HG03135 (cell line): ENCODE results near the gene PLXDC2.

Source experiments
- ATAC-seq: cut with Tn5 transposase; IDR thresholded peaks from one replicate; pipeline ENCODE4 v1.9.1; 2021; ENCODE audit warnings: mild to moderate bottlenecking, moderate library complexity; ENCODE audit not compliant: unreplicated experiment

PLXDC2 gene

GRCh38 chr10:20247454-20247853 is 431.2 kb downstream of the PLXDC2 start:
- ATAC-seq = no peak

DNA sequence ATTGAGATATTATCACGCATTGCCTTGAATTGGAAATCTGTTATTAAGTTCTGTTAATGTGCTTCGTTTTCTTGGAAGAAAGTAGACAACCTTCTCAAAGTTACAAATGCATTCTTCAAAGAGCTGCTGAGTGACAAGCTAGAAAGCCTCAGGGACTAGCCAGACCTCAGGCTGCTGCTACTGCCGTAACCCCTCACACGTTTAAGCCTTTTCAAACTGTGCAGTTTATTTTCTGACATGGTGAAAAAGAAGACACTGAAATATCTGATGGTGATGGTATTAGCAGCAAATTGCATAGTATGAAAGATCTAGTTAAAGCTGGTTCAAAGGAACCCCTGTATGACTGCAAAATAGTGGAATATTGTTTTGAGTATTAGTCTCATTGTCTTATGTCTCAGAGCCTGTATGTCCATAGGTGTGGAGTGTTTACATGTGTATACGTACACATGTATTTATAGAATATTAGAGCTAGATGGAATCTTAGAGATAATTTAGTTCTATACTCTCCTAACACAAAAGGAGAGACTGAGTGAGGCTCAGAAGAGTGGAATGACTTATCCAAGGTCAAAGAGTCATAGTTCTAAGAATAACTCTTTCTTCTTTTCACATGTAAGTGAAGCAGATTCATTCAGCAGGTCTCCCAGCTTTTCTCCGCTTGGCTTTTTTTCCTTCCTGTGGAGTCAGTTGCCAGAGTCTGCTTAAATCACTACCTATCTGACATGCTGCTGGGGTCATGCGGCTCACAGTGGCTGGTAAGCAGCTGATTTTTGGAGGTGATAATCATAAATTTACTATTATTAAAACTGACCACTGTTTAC is 431.9 kb downstream of the PLXDC2 start:
- ATAC-seq = no peak

- ATAC-seq = no peak
Measured at GRCh38 chr10:20254078-20254477, 437.8 kb downstream of the PLXDC2 start.

GRCh38 chr10:20254497-20254896 is 438.3 kb downstream of the PLXDC2 start:
- ATAC-seq = no peak

DNA sequence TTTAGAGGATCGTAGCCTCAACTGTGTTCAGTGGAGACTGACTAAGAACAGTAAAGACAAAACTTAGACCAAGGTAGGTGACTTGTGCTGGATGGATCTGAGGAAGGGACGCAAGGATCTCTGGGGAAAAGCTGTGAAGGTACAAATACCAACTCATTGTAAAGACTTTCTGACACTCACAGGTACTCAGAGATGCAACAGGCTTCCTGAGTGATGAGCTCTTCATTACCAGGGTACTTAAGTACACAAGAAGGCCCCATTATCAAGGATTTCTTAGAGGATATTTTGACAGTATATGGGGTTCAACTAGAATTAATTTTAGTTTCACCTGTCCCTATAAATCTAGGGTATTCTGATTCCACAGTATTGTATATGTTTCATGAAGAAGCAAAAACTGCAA is 440.7 kb downstream of the PLXDC2 start:
- no peak for ATAC-seq

- no peak for ATAC-seq
Measured at GRCh38 chr10:20257422-20257821, 441.2 kb downstream of the PLXDC2 start.

GRCh38 chr10:20265146-20265545 is 448.9 kb downstream of the PLXDC2 start:
- ATAC-seq = no peak

- ATAC-seq = no peak
Measured at GRCh38 chr10:20267734-20268133, 451.5 kb downstream of the PLXDC2 start.

DNA sequence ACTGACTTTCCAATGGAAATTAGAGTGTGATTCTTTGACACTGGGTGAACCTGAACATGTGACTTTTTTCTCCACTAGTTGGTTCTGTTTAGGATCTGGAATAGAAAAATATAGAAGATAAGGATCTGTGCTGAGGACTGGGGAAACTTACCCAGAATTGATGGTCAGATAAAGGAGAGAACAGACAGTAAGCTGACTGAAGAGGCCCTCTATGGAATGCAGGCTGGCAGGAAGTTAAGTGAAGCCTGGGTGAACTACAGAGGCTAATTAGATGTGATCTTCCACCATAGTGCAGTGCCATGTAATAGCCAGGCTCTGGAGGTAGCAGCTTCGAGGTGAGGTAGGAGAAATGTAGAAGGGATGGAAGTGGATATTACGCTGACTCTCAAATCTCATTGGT is 455.3 kb downstream of the PLXDC2 start:
- ATAC-seq = no peak

DNA sequence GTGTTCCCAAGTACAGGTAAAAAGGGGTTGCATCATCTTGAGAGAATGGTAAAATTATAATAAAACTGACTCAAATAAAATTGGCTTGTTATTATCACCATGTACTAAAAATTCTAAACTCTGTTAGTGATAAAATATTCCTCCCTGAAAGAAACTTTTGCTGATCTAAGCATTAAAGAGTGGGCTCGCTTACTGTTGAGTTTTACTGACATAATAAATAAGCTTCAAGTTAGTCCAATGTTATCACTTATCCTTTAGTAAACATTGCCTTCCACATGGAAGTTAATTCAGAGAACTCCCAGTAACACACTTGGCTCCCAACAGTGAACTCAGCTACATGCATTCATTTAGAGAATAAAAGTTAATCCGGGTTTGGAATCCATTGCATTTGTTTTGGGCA is 456.4 kb downstream of the PLXDC2 start:
- ATAC-seq = no peak

DNA sequence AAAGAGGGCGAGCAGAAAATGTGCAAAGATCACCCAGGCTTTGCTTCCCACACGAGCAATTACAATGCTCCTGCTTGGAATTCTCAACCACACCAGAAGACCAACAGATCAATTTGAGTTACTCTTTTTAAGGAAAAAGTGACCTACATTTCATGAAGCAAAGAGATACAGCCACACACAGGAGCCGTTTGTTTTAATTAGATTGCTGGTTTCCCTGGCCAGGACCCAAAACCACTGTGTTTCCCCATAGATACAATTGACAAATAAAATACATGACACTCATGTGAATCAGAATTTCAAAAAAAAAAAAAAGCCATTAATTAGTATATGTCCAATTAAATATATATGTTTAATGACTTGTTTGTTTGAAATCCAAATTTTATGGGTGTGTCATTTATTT is 458.3 kb downstream of the PLXDC2 start:
- ATAC-seq = no peak

- ATAC-seq = no peak
Measured at GRCh38 chr10:20276127-20276979, 460.1 kb downstream of the PLXDC2 start.

DNA sequence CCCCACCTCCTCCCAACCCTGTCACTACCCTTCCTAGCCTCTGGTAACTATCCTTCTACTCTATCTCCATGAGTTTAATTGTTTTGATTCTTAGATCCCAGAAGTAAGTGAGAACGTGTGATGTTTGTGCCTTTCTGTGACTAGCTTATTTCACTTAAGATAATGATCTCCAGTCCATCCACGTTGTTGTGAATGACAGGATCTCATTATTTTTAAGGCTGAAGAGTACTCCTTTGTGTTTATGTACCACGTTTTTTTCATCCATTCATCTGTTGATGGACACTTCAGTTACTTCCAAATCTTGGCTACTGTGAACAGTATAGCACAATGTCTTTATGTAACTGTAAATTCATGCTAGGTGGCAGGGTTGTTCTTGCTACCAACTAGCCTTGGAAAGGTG is 461.6 kb downstream of the PLXDC2 start:
- ATAC-seq = no peak

DNA sequence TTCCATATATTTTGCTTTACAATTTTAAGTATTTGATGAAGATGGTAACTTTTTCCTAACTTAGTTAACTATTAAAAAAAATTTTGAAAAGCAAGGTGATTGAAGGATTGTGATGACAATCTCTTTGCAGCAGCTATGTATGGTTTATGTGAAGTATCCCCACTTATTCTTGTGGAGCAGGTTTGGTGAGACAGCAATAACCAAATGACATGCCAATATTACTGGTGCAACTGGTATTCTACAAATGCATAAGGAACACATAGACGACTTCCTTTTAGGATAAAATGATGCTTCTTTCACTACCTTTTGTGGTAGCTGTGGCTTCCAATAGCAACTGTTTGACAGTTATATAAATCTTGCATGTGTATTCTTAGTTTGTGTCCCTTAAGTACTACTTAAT is 465.3 kb downstream of the PLXDC2 start:
- ATAC-seq = no peak

DNA sequence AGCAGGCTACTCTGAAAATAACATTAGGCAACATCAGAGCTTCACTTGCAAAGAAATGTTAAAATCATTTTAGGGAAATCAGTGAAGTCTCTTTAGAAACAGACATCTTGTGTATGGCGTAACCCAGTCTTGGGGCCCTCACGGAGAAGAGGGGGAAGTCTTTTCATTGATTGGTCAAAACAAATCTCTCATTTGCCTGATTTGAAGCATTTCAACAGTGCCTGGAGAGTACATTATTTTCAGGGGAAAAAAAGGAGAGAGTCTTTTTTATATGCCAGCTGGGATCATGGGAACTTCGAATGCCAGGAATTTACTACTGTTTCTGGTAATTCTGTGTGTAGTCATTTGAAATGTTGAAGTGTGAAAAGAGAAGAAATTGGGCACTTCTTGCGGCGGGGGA is 471.4 kb downstream of the PLXDC2 start:
- no peak for ATAC-seq

DNA sequence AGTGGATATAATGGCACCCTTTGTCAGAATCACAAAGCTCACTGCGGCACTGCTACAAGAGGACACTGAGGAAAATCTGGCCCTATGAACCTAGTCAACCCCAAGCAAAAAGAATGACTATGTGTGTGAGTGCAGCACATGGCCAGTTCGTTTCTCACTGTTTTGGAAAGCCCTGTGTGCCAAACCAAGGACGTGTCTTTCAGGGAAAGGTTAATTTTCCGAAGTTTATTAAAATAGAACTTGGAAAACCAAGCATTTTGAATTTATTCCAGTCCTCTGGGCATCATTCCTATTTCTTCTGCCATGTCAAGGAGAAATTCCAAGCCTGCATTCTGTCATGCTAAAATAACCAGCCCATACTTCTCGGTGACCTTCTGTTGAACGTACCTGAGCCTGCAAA is 471.8 kb downstream of the PLXDC2 start:
- ATAC-seq = no peak

DNA sequence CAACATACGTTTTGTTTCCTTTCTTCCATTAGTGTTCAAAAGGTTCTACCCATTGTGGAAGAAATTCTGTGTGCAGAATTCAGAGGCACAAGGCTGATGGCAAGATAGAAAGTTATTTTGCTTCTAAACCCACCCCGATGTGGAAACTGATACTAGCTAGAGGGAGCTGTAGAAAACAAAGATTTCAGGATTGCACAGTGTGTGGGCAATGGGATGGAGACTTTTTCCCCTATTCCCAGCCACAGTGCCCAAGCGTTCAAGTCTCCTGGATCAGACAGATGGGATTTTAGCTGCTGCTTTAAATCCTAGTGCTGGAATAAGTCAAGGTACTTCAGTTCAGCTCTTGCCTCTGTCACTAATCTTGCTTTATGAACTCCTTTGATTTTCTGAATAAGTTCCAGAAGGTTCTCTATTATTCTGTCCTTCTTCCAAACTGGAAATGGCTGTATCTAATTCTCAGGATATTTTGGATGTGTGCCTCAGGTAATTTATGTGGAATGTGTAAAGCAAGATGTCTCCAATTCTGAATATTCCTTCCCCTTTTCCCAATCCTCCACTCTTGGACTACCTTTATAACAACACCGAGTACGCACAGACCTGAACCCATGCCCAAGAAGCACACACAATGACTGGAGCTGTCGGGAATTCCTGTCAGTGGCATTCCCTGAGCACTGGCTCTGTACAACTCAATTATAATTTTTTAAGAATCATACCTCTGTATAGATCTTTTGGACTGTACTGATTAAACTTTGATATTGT is 473.0 kb downstream of the PLXDC2 start:
- ATAC-seq = no peak

GRCh38 chr10:20298417-20298816 is 482.2 kb downstream of the PLXDC2 start:
- ATAC-seq = no peak

DNA sequence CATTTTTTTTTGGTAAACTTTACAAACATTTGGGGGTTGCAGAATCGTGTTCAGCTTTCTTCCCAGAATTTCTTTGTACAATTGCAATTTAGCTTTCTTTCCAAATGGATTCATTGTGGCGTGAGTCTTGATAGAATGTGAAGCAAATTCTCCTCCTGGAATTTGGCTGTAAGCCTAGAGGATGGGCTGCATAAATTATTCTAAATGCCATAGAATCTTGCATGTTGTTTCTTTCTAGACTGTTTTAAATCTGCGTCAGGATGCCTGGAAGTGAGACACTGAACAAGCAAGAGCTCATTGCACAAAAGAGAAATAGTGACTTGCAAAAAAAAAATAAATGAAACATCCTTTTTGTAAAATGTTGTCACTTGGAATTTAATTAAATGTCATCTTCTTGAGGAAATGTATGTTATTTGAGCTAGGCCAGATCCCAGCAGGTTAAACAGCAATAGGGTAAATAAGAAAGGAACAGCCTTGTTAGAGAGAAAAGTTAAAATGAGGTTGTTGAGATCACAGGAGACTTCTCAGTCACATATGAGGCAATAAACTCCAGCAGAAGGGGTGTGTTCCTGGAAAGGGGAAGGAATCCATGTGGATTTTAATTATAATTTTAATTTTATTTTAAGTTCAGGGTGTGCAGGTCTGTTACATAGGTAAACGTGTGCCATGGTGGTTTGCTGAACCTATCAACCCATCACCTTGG is 483.0 kb downstream of the PLXDC2 start:
- ATAC-seq = no peak

DNA sequence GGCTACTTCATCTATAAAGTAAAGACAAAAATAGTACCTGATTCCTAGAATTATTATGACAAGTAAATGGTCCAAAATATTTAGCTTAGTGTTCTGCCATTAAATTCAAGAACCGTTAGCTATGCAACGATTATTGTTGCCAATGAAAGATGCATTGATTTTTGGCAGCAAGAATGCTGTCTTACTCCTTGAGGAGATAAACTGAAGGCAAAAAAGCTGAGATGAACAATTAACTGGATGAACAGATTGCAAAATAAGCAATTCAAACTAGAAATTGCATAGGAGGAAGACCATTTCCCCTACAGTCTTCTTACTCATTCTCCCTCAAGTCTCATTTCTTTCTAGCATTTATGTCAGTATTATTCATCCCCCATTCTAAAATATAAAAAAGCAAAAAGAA is 484.5 kb downstream of the PLXDC2 start:
- ATAC-seq = no peak

DNA sequence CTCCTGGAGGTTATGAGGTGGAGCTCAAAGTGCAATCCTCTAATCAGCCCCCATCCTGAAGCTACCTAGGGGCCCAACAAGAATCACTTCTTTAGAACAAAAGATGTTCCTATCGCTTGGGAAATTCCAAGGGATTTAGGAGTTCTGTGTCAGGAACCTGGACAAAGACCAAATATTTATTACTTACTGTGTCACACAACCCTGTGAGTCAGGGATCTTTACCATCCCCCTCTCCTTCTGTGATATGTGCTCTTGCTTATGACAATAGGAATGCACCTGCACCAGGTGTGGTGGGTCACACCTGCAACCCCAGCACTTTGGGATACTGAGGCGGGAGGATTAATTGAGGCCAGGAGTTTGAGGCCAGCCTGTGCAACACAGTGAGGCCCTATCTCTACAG is 485.8 kb downstream of the PLXDC2 start:
- no peak for ATAC-seq
